T-helper 1 cell treated with Interleukin-12 subunit alpha and Interleukin-12 subunit beta and Interleukin-4 antibody, amounts not matched to agents 30 ng/mL and 1 ng/mL, for 36 hours (primary cell): ENCODE data around the gene SPRYD4. TPM values are rescaled to one million over a fixed set of nuclear protein-coding genes. Genes with fewer than 3 reads are reported as not detected.

Source experiments
- intact Hi-C: fragments of 100-400 bp; cut with micrococcal nuclease; formaldehyde crosslinking; loops from one replicate; pipeline ENCODE4 v1.15.1; 2024
- total RNA-seq: library from RNA; stranded (reverse); gene quantifications from 2 replicates; pipeline ENCODE4 v1.2.3, GENCODE V29; 2022

The SPRYD4 gene
- total RNA-seq, 1 donor from 2014 or later = 4.6 TPM

DNA sequence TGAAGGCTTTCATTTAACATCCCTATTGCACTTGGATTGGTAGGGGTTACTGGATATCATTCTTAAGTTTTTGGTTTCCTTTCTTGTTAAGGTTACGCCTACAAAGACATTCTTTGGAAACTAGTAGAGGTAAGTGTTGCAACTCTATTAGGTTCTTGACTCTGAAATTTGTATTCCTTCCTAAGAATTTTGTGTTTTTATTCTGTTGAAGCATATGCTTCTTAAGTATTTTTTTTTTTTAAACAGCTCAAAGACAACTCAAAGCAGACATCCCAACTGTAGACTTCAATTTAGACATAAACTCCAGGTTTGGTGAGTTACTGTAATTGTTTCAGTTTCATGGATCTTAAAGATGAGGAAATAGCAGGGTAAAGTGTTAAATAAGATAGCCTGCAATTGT lies 52.1 kb downstream of the SPRYD4 start:
- intact Hi-C loops = no loop called here

DNA sequence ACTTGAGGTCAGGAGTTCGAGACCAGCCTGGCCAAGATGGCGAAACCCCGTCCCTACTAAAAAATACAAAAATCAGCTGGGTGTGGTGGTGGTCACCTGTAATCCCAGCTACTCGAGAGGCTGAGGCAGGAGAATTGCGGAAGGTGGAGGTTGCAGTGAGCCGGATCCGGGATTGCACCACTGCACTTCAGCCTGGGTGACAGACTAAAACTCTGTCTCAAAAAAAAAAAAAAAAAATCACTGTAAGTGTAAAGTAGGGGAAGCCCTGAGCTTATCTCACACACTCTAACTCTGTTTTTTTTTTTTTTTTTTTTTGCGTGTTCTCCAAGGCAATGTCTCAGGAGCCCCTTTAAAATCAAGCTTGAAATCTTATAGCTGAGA lies 52.8 kb downstream of the SPRYD4 start:
- intact Hi-C loops = loop anchor here (1.0 kb wide), 1 partner anchor 109 kb away; the partner anchor contains the start of gene BAZ2A

DNA sequence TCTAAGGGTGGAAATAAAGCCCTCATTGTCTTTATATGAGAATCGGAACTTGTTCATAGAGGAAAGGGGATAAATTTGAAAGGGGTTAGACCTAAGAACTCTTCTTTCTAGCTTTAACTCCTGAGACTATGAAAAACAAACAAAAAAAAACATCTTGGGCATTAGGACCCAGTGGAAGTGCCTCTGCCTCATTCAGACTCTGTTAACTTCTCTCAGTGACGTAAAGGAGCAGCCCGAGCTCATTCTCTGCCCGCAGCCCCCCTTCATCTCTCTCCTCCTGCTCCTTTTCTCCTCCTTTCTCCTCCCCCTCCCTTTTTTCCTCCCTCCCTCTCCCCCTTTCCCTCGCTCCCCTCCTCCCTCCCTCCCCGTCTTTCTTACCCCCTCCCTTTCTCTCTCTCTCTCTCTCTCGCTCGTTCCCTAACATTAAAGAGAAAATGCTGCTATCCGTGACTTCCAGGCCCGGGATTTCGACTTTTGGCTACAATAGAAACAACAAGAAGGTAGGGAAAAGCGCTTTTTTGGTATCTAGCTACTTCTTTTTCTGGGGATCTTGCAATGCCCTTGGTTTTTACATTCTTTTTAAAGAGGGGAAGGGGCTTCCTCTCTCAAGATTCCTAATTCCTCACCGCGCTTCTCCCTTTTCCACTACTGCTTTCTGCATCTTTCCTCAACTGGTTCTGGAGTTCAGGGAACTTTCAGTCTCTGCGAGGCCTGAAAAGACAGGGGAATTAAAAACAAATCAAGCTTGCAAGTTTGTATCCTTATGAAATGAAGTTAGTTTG lies 53.4 kb downstream of the SPRYD4 start, which contains the start of gene RBMS2:
RBMS2 (plus strand) TSS at position 231 of the 782 bp plus-strand sequence; CDS start at position 435, 204 bp downstream.
- intact Hi-C loops = loop anchor here (1.0 kb wide), 1 partner anchor 109 kb away; the partner anchor contains the start of gene BAZ2A

DNA sequence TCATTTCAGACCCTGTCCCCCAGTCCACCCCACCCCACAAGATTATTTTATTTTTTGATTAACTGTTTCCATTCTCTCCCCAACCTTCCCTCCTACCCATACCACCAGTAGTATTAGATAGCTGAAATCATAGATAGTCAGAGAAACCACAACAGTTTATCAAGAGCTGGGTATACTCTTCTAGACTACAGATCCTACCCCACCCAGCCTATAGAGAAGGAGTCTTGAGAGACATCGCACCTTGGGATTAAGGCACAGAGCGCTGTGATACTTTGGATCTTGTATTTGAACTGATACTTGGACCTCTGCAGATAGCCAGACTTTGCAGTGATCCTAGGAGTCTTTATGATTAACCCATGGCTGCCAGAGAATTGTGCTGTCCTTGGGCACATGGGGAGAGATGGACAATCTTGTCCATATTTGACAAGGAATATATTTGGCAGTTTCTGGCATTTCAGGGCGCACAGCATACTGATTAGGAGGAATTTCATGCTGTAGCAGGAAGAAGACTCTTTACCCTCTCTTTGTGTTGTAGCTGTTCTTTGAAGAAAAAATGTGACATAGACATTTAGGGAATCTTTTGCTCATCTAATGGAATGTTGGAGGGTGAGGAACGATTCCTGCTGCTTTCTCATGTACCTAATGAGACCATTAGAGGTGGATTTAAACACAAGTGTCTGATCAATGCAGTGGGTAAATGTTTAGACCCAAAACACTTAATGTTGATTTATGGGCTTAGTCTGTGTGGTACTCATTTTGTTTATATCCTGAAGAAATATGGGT lies 54.2 kb downstream of the SPRYD4 start:
- intact Hi-C loops = no loop called here

DNA sequence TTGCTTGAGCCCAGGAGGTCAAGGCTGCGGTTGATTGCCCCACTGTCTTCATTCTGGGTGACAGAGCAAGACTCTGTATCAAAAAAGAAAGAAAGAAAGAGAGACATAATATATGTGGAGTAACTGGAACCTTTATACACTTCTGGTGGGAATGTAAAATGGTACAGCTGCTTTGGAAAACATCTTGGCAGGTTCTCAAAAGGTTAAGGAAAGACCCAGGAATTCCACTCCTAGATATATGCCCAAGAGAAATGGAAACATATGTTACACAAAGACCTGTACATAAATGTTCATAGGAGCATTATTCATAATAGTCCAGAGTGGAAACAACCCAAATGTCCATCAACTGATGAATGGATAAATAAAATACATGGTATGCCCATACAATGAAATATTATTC lies 60.5 kb downstream of the SPRYD4 start:
- intact Hi-C loops = no loop called here

Other genes starting within 250 kb of the SPRYD4 start
- gene RNF41, start 246.7 kb upstream of the SPRYD4 start, total RNA-seq = 37.8 and 40.7 TPM in 2 replicates
- gene NABP2, start 244.2 kb upstream of the SPRYD4 start, total RNA-seq = 62.1 and 66.5 TPM in 2 replicates
- 1.1 and 1.9 TPM in 2 replicates for gene SLC39A5, start 238.5 kb upstream of the SPRYD4 start, total RNA-seq
- gene ANKRD52, start 210.2 kb upstream of the SPRYD4 start, total RNA-seq = 57.8 and 74.9 TPM in 2 replicates
- 17.9 and 19.9 TPM in 2 replicates for gene COQ10A, start 201.6 kb upstream of the SPRYD4 start, total RNA-seq
- gene CS, start 168.2 kb upstream of the SPRYD4 start, total RNA-seq = 255 and 262 TPM in 2 replicates
- 141 and 153 TPM in 2 replicates for gene CNPY2, start 152.6 kb upstream of the SPRYD4 start, total RNA-seq
- 32.7 and 44.2 TPM in 2 replicates for gene PAN2, start 134.6 kb upstream of the SPRYD4 start, total RNA-seq
- 31.6 and 32.8 TPM in 2 replicates for gene IL23A, start 129.7 kb upstream of the SPRYD4 start, total RNA-seq
- 239 and 243 TPM in 2 replicates for gene STAT2, start 108.5 kb upstream of the SPRYD4 start, total RNA-seq
- gene APOF, start 105.7 kb upstream of the SPRYD4 start, total RNA-seq = not detected in 2 replicates
- gene TIMELESS, start 19.2 kb upstream of the SPRYD4 start, total RNA-seq = 37.6 and 40.5 TPM in 2 replicates
- not detected in 2 replicates for gene MIP, start 13.9 kb upstream of the SPRYD4 start, total RNA-seq
- 0.63 and 1.2 TPM in 2 replicates for gene GLS2, start 19.6 kb downstream of the SPRYD4 start, total RNA-seq
- 5.3 and 5.6 TPM in 2 replicates for gene RBMS2, start 53.2 kb downstream of the SPRYD4 start, total RNA-seq
- gene BAZ2A, start 161.7 kb downstream of the SPRYD4 start, total RNA-seq = 123 and 124 TPM in 2 replicates
- gene ATP5F1B, start 177.4 kb downstream of the SPRYD4 start, total RNA-seq = 470 and 475 TPM in 2 replicates
- 190 and 195 TPM in 2 replicates for gene PTGES3, start 219.7 kb downstream of the SPRYD4 start, total RNA-seq